Activated gamma-delta T cell treated with Interleukin-2 at 50 U/mL for 16 hours (primary cell): ENCODE data around the gene UPF2.
"Not testable (repeated sequence)": the region's sequence is repeated elsewhere in the genome, so short reads cannot be mapped to it uniquely, and the experiment has no call there.

Experiments
- DNase-seq: peaks from one replicate; pipeline ENCODE4 v3.0.0-alpha.2; 2020

Gene UPF2

DNA sequence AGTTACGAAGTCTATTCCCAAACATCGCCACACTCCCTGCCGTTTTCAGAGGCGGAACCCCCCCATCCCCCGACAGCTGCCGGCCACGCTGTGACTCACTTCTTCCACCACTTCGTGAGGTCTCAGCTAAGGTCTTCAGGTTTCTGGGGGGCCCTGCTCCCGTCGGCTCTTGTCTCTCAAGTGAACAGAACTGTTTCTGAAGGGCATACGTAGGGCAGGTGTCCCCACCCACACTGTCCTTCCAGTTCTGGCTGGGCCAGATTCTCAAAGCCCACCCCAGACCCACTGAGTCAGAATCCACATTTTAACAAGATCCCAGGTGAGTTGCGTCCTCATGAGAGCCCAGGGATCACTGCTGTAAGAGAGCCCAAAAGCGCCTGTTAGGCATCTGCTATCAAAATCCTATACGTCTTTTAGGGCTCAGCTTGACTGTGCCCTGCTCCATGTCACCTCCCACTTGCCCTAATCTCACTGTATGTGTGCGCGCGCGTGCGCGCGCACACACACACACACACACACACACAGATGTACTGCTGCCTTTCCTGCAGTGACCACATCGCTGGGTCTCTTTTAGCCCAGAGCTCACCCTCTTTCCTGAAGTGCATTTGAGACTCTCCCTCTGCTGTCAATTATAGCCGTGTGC lies 140.7 kb downstream of the UPF2 start:
- no peak for DNase-seq

- DNase-seq: no peak
Measured at GRCh38 chr10:11901454-11901832, 141.2 kb downstream of the UPF2 start.

DNA sequence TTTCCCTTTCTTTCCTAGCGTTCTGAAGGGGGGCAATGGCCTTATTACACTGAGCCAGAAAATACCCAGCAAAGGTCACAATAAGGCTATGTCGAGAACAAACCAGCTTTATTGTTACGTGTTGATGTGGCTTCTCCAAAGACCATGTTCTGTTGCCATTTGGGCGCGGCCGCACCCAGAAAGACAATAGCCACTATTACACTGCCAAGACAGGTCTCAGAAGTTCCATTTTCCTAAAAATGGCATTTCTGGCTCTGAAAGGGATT lies 141.6 kb downstream of the UPF2 start:
- no peak for DNase-seq

GRCh38 chr10:11899067-11899876 lies 143.3 kb downstream of the UPF2 start:
- DNase-seq: no peak

DNA sequence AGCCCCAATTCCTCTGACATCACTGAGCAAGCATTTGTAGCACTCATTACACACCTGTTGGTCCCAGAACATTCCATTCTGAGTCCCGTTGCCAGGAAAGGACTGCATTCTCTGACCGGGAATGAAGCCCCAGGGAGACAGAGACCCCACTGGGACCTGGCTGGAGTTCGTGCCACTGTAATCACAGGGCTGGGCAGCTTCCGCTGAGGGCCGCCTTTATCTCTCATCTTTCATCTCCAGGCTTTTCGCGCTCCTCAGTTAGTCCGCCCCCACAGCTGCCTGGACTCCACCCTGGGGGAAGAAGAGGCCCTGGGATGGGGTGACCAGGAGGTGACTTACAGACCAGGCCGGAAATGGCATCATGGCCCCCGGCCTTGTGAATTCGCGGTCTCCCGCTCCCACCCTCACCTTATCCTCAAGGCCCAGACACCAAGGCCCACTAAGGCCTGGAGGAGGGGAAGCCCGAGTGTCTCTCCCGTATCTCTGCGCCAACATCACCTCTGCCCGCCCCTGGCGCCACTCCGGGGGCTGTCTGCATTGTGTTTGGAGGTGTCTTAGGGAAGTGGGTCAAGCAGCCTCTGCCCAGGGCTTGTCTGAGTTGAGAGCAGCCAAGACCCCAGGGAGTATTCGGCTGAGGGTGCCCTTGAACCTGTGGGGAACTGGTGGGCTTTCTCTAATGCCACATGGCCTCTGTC lies 144.1 kb downstream of the UPF2 start:
- DNase-seq: no peak

DNA sequence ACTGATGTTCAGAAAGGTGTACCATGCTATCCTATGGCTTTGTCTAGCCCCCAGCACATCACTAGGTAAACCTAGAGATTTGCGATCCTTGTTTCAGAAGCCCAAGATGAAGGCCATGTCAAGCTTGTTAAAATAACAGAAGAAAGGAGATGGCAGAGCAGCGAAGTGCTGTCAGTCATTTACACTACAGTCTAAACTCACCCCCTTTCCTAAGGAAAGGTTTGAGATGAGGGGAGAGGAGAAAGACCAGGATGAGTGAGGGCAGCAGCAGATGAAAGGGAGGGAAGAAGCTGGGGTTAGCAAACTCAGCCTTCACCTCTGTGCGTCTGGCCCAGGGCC lies 144.6 kb downstream of the UPF2 start:
- no peak for DNase-seq

- no peak for DNase-seq
Measured at GRCh38 chr10:11896549-11897200, 145.9 kb downstream of the UPF2 start.

DNA sequence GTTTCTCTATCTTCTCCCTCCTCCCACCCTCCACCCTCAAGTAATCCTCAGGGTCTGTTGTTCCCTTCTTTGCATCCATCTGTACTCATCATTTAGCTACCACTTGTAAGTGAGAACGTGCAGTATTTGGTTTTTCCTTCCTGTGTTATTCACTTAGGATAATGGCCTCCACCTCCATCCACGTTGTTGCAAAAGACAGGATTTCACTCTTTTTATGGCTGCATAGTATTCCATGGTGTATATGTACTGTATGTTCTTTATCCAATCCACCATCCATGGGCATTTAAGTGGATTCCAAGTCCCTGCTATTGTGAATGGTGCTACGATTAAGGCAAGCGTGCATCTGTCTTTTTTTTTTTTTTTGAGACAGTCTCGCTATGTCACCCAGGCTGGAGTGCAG lies 147.0 kb downstream of the UPF2 start:
- no peak for DNase-seq

GRCh38 chr10:11895108-11895466 lies 147.5 kb downstream of the UPF2 start:
- no peak for DNase-seq

DNA sequence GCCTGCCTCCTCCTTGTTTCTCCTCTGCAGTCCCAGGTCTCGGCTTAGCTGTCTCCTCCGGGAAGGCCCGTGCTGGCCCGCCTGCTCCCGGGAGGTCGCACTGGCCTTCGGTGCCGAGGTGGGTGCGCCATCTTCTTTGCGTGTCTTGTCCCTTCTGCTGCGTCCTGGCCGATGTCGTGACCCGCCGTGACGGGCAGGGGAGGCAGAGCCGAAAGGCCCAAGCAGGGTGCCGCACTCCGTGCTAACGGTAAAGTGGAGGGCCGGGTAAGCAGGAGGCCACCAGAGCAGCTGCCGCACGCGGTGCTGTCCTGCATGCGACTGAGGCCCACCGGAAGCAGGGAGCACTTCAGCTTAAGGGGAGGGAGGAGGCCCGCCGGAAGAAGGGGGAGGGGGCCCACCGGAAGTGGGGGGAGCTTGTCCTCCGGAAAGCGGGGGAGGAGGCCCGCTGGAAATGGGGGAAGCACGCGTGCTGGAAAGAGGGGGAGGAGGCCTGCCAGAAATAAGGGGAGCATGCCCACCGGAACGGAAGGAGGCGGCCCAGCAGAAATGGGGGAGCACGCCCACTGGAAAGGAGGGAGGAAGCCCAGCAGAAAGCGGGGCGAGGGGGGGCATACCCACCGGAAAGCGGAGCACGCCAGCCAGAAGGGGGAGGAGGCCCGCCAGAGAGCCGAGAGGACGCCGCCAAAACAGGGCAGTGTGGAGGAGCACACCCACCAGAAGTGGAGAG lies 148.1 kb downstream of the UPF2 start:
- DNase-seq: no peak

- no peak for DNase-seq
Measured at GRCh38 chr10:11893749-11894278, 148.8 kb downstream of the UPF2 start.

DNA sequence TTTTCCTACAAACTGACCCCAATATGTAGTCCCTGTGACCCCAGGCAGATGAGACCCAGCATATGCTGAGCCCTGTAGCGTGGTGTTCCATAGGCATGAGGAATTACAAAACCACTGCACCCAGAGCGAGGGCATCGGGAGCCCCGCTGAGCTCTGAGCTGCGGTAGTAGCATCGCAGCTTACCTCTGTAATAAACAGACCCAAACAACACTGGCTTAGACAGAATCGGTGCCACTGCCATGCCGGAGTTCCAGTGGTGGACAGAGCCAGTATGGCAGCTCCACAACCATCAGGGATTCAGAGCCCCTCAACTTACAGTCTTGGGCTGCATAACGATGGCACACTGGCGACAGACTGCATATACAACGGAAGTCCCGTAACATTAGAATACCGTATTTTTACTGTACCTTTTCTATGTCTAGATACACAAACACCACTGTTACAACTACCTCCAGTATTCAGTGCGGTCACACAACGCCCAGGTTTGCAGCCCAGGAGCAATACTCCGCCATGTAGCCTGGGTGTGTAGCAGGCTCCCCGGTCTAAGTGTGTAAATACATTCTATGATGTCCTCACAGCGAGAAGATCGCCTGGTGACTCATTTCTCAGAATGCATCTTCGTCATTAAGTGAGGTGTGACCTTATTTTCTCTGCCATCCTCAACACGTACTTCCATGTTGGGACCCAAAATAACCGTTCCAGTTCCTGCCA lies 150.7 kb downstream of the UPF2 start:
- DNase-seq: no peak

GRCh38 chr10:11889263-11889662 lies 153.3 kb downstream of the UPF2 start:
- DNase-seq: not testable (repeated sequence)

- no peak for DNase-seq
Measured at GRCh38 chr10:11887381-11888227, 155.0 kb downstream of the UPF2 start.

- DNase-seq: no peak
Measured at GRCh38 chr10:11886851-11887250, 155.8 kb downstream of the UPF2 start.

- DNase-seq: no peak
Measured at GRCh38 chr10:11886138-11886474, 156.5 kb downstream of the UPF2 start.

GRCh38 chr10:11885437-11886137 lies 157.0 kb downstream of the UPF2 start:
- DNase-seq: no peak

DNA sequence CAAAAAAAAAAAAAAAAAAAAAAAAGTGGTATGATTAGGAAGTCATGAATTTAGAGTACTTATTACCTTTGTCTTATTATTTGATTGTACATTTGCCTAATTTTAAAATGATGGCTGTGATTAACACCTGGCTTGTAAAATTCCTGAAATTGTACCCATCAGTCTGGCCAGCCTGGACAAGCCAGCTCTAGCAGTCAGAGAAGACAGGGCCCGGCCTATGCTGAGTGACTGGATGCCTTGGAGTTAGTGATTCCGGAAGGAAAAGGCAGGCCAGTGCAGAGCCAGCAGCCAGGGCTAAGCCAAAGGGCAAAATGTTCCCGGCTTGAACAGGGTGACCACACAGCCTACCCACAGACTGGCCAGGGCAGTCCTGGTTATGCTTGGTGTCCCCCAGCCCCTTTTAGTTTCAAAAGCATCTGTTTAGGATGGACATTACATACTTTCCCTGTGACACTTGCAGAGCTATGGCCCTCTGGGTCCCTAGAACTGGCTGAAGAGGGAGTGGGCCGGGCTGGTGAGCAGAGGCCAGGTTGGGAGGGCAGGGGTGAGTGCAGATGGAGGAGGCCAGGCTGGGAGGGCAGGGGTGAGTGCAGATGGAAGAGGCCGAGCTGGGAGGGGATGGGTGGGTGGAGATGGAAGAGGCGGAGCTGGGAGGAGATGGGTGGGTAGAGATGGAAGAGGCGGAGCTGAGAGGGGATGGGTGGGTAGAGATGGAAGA lies 157.7 kb downstream of the UPF2 start:
- DNase-seq: no peak

- DNase-seq: no peak
Measured at GRCh38 chr10:11882646-11883375, 159.8 kb downstream of the UPF2 start.
